NCI-H1930 (cell line): ENCODE data around the gene PTPRD.

Experiments
- DNase-seq, 2 experiments: peaks; one replicate each; lab custom pipeline; 2025; lab: John Stamatoyannopoulos, UW

Gene PTPRD

DNA sequence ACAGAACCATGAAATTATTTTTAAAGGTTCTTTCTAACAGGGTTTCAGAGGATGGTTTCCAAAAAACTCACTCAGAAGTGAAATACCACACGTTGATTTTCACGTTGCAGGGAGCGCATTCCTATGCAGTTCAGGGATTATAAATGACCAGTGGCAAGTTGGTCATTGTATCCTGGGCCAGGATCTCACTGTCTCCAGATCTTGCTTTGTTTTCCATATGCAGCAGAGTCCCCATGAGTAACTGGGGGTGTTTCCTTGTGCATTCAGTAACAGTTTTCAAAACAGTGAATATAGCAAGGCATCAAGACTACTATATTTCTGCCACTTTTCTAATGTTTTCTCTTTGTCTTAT is 1748.3 kb downstream of the PTPRD start:
- DNase-seq = no peak

DNA sequence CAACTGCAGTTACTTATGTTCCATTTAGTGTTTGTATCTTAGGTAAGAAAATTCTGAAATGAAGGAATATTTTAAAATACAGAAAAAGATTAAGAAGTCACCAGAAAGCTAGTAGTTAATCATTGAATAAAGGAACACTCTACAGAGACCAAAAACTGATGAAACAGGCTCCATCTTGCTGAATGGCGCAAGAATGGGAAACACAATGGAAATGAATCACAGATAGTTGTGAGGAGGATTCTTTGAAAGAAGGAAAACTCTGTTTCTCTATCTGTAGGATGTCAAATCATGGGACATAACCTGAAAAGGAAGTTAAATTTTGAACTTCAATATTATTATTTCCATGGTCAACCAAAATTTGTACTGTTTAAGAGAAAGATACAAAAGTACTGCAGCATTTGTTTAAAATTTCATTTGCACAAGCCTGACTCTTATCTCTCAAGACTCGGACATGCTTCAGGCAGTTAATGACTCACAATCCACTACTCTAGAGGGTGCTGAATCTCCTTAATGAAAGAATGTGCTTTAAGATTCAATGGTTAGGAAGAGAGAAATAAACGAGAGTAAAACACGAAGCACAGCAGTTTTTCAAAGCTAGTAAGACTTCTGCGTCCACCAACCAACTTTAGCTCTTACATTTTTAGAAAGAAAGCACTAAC is 1748.8 kb downstream of the PTPRD start:
- DNase-seq = no peak

DNA sequence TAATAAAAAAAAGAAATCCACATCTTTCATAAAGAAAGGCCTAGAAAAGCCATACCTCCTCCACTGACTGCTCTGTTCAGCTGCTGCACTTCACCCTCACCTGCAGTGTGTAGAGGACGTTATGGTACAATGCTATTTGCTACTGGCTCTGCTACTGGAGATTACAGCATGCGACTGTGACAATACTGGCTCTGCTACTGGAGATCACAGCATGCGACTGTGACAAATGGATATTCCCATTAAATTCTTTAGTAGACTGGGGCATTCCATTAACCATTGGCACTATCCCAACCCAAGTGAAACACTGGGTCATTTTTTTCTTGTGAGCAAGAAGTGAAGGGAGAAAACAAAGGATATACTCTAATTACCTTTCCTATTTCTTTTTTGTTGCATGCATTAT is 1749.7 kb downstream of the PTPRD start:
- no peak for DNase-seq

DNA sequence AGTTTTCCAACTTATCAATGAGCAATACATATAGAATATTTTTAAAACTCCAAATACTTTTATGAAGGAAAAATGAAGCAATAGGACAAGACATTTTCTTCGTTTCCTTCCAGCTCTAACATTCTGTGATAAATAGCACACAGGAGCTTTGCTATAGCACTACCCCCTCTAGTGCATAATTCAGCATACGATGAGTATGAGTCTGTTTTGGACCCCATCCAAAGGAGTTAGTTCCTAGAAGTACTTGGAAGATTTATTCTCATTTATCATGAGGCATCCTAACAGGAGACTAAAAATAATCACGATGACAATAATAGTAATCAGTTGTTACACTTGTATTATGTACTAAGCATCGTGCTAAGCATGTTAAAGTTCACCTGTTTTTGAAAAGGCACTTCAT is 1751.9 kb downstream of the PTPRD start:
- no peak for DNase-seq

DNA sequence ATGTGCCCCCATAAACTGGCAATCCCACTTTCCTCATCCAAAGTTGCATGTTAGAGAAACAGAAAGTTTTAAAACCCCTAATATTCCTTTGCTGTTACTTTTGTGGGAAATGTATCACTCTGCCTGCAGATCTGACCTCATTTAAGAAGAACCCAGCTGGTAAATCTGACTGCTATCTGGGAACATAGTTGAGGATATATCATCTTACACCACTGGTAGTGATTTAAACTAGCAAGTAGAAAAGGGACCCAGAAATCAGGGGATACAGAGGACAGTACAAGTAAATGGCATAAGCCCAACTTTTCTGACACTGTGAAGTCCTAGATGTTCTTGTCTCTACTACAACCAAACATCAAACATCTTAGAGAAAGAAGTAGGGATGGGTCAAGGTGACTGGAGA is 1752.7 kb downstream of the PTPRD start:
- DNase-seq = no peak

DNA sequence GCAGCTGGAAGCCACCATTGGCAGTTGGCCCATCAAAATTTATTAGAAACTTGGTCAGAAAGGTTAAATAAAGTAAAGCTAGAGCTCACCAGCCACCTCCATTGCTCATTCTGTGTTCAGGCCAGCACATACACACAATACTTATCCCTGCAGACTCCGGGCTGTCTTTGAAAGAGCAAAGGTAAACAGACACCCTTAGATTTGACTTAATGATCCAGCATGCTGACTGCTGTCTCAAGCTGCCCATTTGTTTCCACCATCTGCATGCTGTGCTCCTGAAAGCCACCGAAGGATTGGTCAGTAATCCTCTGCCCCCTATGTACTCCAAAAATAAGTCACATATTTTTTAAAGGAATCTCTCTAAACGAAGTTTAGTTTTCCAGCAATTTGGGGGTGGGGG is 1753.4 kb downstream of the PTPRD start:
- DNase-seq = no peak

DNA sequence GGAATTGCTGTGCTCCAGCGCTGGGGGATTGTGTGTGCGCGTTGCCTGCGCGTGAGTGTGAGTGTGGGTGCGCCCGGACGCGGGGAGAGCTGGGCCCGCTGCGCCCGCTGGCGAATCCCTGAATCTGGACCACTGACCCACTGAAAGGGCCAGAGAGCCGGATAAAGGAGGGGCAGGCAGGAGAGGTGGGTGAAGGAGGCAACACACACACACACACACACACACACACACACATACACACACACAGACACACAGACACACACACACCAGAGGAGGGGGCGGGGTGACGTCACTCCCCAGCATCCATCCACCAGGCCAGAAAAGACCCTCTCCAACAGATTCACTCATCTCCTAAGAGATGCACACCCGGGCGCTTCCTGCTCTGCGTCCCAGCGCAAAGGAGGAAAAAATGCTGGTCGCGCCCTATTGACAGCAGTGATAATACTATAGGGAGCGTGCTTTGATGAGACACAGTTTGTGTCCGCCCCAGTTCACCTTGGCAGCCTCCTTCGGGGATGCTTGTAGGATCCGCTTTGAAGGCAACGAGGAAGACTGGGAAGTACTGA is 1754.1 kb downstream of the PTPRD start:
- DNase-seq = no peak

DNA sequence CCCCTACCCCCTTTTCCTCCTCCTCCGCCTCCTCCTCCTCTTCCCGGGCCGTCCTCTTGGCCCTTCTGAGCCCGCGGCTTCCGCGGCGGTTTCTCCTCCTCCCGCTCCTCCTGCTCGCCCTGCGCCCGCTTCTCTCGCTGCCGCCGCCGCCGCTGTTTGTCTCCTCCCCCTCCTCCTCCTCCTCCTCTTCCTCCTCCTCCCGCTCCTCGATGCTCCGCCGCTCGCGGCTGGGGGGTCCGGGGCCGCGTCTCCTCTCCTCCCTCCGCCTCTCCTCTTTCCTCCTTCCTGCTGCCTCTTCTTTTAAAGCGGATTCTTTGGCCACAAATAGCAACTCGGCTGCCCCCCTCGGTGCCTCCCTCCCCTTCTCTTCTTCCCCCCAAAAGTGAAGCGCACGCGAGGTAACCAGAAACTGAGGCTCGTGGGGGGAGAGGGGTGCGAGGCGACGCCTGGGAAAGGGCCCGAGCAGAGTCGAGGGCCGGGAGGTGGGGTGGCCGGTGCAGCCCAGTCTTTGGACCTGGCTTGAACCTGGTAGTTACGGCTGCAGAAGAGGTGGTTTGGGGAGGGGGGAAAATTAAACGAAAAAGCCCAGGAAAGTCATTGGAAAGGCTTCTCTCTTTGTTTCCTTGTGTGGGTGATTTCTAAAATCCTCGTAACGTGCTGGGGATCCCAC is 1754.7 kb downstream of the PTPRD start:
- DNase-seq = peak in 1 of 2 experiments; percentile 49

DNA sequence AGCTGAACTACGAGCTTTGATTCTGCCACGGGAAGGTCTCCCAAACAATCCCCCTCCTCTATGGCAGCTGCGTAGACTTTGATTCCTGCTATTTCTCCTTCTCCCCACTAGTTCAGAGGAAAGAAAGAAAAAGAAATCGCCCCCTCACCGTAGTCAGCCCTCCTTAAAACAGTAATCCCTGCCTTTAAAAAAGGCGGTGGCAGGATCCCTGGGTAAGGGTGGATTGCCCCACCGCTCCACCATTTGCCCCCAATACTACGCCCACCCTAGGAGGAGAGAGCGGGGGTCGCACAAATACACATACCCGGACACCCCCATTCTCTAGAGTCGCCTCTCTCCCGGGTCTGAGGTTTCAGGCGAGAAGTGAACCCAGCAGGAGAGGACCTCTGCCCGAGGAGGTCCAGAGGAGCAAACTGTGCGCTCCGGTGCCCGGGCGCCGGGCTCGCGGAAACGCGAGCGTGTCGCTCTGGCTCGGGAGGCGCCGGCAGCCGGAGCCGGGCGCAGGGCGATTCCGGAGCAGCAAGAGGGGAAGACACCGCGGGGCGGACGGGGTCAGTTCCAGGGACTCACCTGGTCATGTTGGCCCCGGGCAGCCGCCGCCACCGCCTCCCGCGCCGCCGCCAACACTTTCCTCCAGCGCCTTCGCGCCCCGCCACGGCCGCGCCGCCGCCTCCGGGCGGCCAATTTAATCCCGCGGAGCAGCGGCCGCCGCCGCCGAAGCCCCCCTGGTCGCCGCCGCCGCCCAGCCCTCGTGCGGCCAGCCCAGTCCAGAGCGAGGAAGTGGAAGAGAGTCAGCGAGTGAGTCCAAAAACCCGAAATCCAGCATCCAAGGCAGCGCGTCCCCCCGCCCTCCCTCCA is 1755.5 kb downstream of the PTPRD start:
- peak in 1 of 2 experiments; percentile 30 for DNase-seq

DNA sequence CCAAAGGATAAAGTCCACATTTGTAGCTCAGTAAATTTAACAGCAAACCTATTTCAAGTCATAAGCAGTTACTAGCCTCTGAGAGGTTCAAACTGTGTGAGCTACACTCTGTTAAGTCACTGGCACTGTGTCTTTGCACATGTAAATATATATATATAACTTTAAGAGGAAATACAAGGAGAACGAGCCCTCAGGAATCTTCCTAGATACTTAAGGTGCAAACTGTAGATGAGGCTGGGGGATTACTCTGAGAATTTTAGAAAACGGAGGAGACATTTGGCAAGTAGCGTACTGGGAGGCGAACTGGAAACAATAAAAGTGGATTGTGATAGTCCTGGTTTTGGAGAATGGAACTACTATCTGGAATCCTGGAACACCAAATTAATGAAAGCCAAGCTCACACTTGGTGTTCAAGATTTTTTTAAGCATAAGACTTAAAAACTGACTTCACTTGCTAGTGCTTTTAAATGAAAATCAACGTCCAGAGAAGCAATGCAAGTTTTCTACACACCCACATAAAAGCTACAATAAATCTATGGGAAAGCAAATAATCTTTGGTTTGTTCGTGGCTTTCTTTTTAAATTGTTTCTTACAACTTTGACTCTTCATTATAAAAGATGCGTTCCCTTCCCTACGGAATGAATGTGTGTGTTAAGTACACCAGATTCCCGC is 1756.3 kb downstream of the PTPRD start:
- DNase-seq = no peak

DNA sequence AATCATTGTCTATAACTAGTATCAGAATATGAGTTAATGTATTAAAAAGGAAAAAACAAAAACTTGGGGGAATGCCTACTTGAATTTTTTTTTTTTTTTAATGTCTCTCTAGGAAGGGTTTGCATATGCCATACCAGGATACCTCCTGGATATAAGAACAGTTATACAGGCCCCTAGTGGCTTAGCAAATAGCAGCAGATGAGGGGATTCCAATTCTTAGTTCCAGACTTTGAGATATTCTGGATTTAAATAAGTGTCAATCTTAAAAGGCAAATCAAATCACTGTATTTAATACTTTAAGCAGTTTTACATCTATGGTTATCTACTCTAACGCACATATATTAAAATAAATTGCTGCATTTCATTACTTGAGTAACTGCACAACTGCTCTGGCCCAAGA is 1757.8 kb downstream of the PTPRD start:
- DNase-seq = no peak

DNA sequence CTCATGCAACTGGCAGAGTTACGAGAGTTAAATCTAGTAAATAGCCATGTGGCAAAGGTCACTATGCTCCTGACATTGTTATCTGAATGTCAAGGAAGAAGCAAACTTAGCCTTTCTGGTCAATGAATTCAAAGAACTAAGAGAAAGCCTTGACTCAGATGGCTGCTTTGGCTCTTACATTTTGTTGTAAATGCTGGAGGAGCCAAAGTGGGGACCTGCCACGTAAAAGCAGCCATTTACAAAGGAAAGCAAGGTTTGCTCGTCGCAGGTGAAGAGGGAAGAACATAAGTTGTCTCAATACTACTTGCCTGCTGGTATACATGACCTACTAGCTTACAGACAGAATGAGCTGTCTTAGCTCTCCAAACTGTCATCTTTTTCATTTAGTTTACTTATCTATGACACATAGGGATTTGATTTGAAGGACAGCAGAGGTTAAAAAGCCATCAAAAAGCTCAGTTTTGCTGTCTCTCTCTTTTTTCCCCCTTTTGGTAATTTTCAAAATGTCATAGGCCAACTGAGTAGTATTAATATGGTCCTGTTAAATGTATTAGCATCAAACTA is 1760.4 kb downstream of the PTPRD start:
- DNase-seq = no peak

DNA sequence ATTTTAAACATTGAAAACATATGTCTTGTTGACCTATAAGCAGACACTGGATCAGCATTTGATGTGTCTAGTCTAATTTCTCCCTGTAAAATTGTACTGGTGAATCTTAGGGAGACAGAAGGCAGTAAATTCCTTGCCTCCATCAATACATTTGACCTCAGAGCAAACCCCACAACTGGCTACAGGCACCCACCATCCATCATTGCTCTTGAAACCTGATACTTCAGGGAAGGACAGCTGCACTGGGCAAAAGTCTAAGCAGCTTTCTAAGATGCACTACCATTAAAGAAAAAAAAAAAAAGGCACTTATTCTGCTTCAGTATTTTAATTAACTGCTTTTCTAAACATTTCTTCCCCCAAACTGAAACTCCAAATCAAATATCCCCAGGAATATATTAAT is 1761.9 kb downstream of the PTPRD start:
- DNase-seq = no peak

DNA sequence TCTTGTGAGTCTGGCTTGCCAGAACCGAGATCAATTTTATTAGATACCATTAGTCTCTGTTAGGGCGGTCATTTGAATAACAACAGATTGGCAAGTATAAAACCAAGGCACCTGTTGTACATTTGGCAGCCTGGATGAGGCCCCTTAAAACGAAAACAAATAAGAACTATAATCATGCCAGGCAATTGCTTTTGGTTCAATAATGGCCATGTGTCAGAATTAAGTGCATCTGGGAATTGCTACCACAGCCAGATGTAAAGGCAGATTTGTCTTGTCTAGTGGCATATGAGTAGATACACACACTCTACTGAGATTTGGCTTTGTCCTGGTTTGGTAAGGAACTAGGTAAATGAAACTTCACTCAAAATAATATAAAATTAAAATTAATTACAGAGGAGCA is 1767.0 kb downstream of the PTPRD start:
- no peak for DNase-seq

DNA sequence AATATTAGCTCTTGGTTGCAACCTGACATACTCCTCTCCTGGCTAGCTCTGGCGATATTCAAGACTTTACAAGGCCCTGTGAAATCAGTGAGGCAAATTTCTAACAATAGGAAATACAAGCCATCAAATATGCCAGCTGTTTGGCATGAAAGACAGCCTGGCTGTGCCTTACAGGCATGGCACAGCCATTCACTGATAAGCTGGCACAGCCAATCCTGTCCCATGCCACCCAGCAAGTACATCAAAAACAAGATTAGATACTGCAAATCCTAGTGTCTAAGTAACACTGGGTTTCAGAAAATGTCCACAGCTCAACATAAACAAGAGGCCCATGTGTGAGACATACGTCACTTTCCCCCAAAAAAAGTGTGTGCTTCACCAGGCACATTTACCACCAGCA is 1767.4 kb downstream of the PTPRD start:
- DNase-seq = no peak

DNA sequence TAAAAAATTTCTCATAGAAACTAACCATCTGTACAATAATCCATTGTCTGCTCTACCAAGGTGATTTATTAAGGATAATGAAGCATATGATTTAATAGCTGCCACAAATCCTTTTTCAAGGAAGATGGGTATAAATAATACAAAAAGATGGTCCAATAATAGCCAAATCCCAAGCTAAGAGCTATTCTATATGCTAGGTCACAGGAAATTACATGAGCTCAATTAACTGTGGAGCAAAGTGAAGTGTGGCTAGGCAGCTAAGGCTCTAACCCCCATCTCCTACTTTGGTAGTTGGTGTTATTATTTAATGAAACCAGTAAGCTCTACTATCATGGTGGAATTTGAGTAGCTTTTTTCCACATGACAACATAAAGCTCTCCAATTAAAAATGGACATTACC is 1768.3 kb downstream of the PTPRD start:
- no peak for DNase-seq

DNA sequence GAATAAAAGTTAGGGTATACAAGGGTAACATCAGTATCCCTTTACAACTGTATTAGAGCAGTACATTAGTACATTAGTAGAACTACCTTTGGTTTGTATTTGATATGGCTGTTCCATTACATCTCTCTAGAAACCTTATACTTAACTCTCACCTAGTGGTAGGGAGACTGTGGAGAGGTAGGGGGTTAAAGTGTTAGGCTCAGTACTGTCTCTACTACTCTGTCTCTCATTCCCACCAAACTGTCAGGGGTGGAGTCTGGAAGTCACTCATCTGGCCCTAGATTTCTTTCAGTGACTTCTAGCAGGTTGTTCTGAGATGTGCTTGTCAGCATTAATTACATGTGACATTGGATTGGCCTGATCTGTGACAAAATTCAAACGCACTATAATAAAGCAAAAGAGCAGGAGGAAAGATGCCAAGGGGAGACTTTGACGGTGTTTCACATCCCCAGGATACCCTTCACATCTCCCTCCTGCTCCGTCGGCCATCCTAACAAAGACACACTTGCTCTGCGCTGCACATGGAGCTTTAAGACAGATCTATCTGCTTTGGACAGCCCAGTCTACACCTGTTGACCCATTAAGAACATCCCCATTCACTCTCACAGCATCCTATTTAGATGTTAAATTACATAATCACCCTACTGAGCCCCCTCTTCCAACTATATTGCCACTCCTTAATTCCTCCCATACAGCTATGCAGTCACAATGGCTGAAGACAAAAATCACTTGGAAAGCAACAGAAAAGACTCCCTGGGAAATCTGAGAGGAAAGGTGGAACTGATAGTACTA is 1770.2 kb downstream of the PTPRD start:
- DNase-seq = no peak

DNA sequence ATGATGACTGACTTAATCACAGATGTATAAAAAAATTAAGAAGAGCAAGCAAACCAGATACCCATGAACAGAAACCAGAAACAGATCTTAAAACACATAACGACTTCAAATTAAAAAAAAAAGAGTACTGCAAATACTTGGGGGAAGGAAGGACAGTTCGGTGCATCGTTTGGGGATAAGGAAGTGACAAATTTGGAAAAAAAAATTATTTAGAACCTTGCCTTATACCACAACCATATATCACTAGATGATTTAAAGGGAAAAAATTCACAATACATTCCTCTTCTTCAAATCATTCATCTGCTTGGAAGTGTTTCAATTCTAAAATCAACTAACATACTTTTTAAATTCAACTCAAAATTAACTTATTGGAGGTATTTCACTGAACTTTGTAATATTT is 1774.7 kb downstream of the PTPRD start:
- DNase-seq = no peak

DNA sequence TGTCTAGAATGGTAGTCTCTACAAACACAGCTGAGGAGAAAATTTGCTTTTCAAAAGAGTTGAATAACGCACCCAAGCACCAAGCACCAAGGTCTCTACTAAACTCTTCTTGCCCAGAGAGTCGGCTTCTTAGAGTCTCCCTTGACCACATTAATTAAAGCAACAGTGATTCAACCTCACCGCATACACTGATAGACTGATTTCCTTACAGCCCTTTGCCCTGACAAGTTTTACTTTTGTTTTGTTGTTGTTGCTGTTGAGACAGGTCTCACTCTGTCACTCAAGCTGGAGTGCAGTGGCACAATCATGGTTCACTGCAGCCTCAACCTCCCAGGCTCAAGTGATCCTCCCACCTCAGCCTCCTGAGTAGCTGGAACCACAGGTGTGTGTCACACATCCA is 1777.5 kb downstream of the PTPRD start:
- DNase-seq = no peak

DNA sequence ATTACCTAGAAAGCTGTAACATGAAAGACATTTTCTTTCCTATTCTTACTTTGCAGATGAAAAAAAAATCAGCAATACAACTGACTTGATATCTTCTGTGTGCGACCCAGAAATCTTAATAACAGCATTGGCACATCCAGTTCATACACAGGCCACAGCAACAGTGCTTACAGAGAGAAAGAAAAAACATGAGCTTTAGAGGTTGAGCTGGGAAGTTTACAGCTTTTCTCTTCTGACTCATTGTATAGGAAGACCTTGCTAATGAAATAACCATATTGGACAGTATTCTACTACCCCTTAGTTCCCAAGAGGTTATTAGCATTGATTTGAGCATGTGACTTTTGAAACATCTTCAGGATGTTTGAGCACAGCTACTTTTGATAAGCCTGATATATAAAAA is 1779.8 kb downstream of the PTPRD start:
- DNase-seq = no peak

DNA sequence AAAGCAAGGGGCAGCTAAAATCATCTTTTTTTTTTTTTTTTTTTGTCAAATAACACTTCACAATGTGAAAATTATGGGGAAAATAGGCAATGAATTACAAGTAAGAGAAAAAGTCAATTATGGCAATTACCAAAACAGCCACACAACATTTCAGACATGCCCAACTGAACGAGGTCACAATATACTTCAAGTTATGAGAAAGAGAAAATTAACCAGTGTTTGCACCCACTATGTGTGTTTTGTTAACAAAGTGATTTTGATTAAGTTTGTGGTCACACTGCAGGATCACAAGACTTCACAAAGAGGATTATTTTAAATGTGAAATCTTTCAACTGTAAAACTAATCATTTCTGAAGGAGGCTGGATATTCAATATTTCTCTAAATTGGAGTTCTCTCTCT is 1780.4 kb downstream of the PTPRD start:
- no peak for DNase-seq
